DOHH2 (cell line): ENCODE results near the gene PHKG2.

Experiments
- H3F3A ChIP-seq: fragments of 200-600 bp; sonication (generic), shearing (Covaris generic); 2 replicates; pipeline ENCODE4 v1.6.0; 2016; ENCODE audit warnings: antibody characterized with exemption, mild to moderate bottlenecking; ENCODE audit not compliant: control insufficient read depth, insufficient read depth
- H3K27ac ChIP-seq: fragments of 200-600 bp; sonication (generic); 2 replicates; pipeline ENCODE4 v1.5.1; 2014; ENCODE audit warnings: low read depth, mild to moderate bottlenecking, low read length, moderate library complexity
- H3K27me3 ChIP-seq: fragments of 200-600 bp; sonication (generic); 2 replicates; pipeline ENCODE4 v1.6.1; 2014; ENCODE audit warnings: mild to moderate bottlenecking, low read length, mixed read lengths; ENCODE audit not compliant: control insufficient read depth
- H3K36me3 ChIP-seq: fragments of 200-600 bp; sonication (generic); 2 replicates; pipeline ENCODE4 v1.6.1; 2014; ENCODE audit warnings: mild to moderate bottlenecking, low read length, moderate library complexity, mixed read lengths; ENCODE audit not compliant: control insufficient read depth
- H3K4me1 ChIP-seq: fragments of 200-600 bp; sonication (generic); 2 replicates; pipeline ENCODE4 v1.6.1; 2014; ENCODE audit warnings: mild to moderate bottlenecking, low read length, mixed read lengths; ENCODE audit not compliant: control insufficient read depth
- H3K4me2 ChIP-seq: fragments of 200-600 bp; sonication (generic); 2 replicates; pipeline ENCODE4 v1.6.0; 2014; ENCODE audit warnings: mild to moderate bottlenecking, low read length, moderate library complexity
- H3K4me3 ChIP-seq: fragments of 200-600 bp; sonication (generic); 2 replicates; pipeline ENCODE4 v1.5.1; 2014; ENCODE audit warnings: mild to moderate bottlenecking, low read length, mixed read lengths
- H3K79me2 ChIP-seq: fragments of 200-600 bp; sonication (generic); 2 replicates; pipeline ENCODE4 v1.6.1; 2014; ENCODE audit warnings: mild to moderate bottlenecking, low read length, mixed read lengths; ENCODE audit not compliant: control insufficient read depth
- H3K9me2 ChIP-seq: fragments of 200-600 bp; sonication (generic); replicated peaks from 2 replicates; pipeline ENCODE4 v1.6.1; 2014; ENCODE audit warnings: mild to moderate bottlenecking, low read length, mixed read lengths; ENCODE audit not compliant: control insufficient read depth
- H3K9me3 ChIP-seq: fragments of 200-600 bp; sonication (generic); 2 replicates; pipeline ENCODE4 v1.6.1; 2014; ENCODE audit warnings: antibody characterized with exemption, low read length, mixed read lengths; ENCODE audit not compliant: control insufficient read depth, insufficient read depth
- H4K20me1 ChIP-seq: fragments of 200-600 bp; sonication (generic); 2 replicates; pipeline ENCODE4 v1.6.0; 2014; ENCODE audit warnings: low read depth, mild to moderate bottlenecking, antibody characterized with exemption, low read length, moderate library complexity; ENCODE audit not compliant: control insufficient read depth, insufficient read depth
- EZH2phosphoT487 ChIP-seq: fragments of 200-600 bp; sonication (generic); IDR thresholded peaks from 2 replicates; pipeline ENCODE4 v1.6.1; 2017; ENCODE audit warnings: borderline replicate concordance, mild to moderate bottlenecking, antibody characterized with exemption, low read length, moderate library complexity, mixed read lengths
- TF ChIP-seq, protein P1 (sequence below): fragments of 200-600 bp; sonication (generic); IDR thresholded peaks from one replicate; pipeline ENCODE4 v1.5.1; 2014; ENCODE audit warnings: antibody characterized with exemption, mild to moderate bottlenecking, low read depth, low read length; ENCODE audit not compliant: poor library complexity, severe bottlenecking

PHKG2 gene

DNA sequence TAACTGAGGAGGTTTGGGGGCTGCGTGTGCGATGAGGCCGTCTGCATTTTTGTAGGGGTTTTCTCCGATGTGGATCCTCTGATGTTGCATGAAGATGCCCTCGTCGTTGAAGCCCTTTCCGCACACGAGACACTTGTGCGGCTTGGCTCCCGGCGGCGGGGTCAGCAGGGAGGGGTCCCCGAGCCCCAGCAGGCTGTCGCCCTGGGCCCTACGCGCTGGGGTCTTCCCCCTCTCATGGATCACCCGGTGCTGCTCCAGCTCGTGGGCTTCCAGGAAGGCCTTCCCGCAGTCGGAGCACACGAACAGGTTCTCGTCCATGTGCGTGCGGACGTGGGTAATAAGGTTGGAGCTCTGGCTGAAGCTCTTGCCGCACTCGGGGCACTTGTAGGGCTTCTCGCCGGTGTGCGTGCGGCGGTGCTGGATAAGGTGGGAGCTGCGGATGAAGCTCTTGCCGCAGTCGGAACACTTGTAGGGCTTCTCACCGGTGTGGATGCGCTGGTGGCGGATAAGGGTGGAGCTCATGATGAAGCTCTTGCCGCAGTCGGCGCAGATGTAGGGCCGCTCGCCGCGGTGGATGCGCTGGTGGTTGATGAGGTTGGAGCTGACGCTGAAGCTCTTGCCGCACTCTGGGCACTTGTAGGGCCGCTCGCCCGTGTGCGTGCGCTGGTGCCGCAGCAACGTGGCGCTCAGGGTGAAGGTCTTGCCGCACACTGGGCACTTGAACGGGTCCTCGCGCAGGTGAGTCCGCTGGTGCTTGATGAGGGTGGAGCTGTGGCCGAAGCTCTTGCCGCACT, 34.5 kb downstream of the PHKG2 start:
- Histone ChIP-seq H3F3A (no peaks in the 10 kb centered on the region), H3K27me3 (no peaks in the 10 kb centered on the region), H4K20me1 (no peaks in the 10 kb centered on the region)

DNA sequence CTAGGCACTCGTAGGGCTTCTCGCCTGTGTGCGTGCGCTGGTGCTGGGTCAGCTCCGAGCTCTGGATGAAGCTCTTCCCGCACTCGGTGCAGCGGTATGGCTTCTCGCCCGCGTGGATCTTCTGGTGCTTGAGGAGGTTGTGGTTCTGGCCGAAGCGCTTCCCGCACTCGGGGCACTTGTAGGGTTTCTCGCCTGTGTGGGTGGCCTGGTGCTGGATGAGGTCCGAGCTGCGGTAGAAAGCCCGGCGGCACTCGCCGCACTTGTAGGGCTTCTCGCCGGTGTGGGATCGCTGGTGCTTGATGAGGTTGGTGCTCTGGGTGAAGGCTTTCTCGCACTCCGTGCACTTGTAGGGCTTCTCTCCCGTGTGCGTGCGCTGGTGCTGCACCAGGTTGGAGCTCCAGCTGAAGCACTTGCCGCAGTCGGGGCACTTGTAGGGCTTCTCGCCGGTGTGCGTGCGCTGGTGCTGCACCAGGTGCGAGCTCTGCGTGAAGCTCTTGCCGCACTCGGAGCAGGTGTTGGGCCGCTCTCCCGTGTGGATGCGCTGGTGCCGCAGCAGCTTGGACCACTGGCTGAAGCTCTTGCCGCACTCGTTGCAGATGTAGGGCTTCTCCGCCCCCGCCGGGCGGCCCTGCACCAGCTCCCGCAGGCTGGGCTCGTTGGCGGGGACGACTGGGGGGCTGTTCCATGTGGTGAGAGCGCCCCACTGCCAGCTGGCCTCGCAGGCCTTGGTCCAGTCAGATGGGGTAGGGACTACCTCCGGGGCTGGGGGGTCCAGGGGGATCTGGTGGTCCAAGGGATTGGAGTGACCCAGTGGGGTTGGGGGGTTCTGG, 35.3 kb downstream of the PHKG2 start:
- no peak for TF ChIP-seq EZH2phosphoT487
- TF ChIP-seq, protein P1, sequence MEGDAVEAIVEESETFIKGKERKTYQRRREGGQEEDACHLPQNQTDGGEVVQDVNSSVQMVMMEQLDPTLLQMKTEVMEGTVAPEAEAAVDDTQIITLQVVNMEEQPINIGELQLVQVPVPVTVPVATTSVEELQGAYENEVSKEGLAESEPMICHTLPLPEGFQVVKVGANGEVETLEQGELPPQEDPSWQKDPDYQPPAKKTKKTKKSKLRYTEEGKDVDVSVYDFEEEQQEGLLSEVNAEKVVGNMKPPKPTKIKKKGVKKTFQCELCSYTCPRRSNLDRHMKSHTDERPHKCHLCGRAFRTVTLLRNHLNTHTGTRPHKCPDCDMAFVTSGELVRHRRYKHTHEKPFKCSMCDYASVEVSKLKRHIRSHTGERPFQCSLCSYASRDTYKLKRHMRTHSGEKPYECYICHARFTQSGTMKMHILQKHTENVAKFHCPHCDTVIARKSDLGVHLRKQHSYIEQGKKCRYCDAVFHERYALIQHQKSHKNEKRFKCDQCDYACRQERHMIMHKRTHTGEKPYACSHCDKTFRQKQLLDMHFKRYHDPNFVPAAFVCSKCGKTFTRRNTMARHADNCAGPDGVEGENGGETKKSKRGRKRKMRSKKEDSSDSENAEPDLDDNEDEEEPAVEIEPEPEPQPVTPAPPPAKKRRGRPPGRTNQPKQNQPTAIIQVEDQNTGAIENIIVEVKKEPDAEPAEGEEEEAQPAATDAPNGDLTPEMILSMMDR: no peak
- no peak overlapping the region for H3K4me3 ChIP-seq
- no peaks in the 10 kb centered on the region for H3K27me3 ChIP-seq
- H3K79me2 ChIP-seq: peaks cover 21% of the 10 kb centered on the region
- peaks cover 19% of the 10 kb centered on the region for H3K4me1 ChIP-seq
- no peaks in the 10 kb centered on the region for H3F3A ChIP-seq
- H3K9me2 ChIP-seq: no peaks in the 10 kb centered on the region
- H3K9me3 ChIP-seq: no peaks in the 10 kb centered on the region
- no peaks in the 10 kb centered on the region for H4K20me1 ChIP-seq
- no peak overlapping the region for H3K4me2 ChIP-seq
- no peak overlapping the region for H3K27ac ChIP-seq
- H3K36me3 ChIP-seq: peaks cover 14% of the 10 kb centered on the region

More for the DNA sequence above, 34.5 kb downstream of the PHKG2 start:
- TF ChIP-seq, protein P1: no peak
- no peak for TF ChIP-seq EZH2phosphoT487
- Histone ChIP-seq H3K4me2 (no peak overlapping the region), H3K27ac (no peak overlapping the region), H3K9me2 (no peaks in the 10 kb centered on the region), H3K4me1 (peaks cover 16% of the 10 kb centered on the region), H3K9me3 (no peaks in the 10 kb centered on the region), H3K79me2 (peaks cover 21% of the 10 kb centered on the region), H3K36me3 (peaks cover 15% of the 10 kb centered on the region), H3K4me3 (no peak overlapping the region)

DNA sequence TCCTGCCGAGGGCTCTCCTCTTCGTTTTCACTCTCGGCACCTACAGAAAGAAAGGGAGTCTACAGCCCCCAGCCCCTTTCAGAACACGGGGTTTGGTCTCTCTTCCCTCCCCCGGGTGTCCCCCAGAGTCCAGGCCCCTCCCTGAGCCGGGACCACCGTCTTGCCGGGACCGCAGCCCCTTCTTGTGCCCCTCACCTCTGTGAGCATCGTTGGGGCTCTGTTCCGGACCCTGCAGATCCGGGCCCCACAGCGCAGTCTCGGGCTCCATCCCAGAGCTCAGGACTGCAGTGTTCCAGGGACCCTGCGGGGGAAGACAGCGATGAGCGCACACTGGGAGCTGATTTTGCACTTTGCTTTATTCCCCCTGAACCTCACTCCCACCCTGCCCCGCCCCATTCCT, 36.0 kb downstream of the PHKG2 start:
- H3K4me2 ChIP-seq: no peak overlapping the region
- H3K27ac ChIP-seq: no peak overlapping the region
- H3K9me2 ChIP-seq: no peaks in the 10 kb centered on the region
- peaks cover 21% of the 10 kb centered on the region for H3K79me2 ChIP-seq
- no peaks in the 10 kb centered on the region for H3K9me3 ChIP-seq
- no peaks in the 10 kb centered on the region for H4K20me1 ChIP-seq
- peaks cover 19% of the 10 kb centered on the region for H3K4me1 ChIP-seq
- H3K36me3 ChIP-seq: peaks cover 14% of the 10 kb centered on the region
- no peaks in the 10 kb centered on the region for H3F3A ChIP-seq
- H3K4me3 ChIP-seq: no peak overlapping the region
- no peak for TF ChIP-seq EZH2phosphoT487
- TF ChIP-seq, protein P1: no peak
- no peaks in the 10 kb centered on the region for H3K27me3 ChIP-seq
